HCT116 (cell line): ENCODE measurements around the gene LILRB1. TPM values are rescaled to one million over a fixed set of nuclear protein-coding genes. Genes with fewer than 3 reads are reported as not detected.

Experiments
- ATAC-seq: fragments of 200-7000 bp; cut with Tn5 transposase; 2 replicates; pipeline ENCODE4 v1.9.1; 2020; ENCODE audit warnings: mild to moderate bottlenecking, moderate library complexity
- BruUV-seq: library from RNA; stranded (reverse); fragments of 400-500 nt; replicated peaks from 2 replicates; lab custom pipeline; 2021; lab: Mats Ljungman, UMichigan
- CTCF ChIA-PET: fragments of 300-600 bp; sonication (Branson Sonifier 250); formaldehyde crosslinking; loops from one replicate; lab custom pipeline; 2021; ENCODE audit warnings: antibody characterized with exemption; lab: Charles Lee
- POLR2A ChIA-PET: fragments of 300-600, 350-600 bp; sonication (Branson Sonifier 250); formaldehyde crosslinking; loops from one replicate; lab custom pipeline; 2021; ENCODE audit warnings: antibody characterized with exemption; lab: Charles Lee
- RAD21 ChIA-PET, 2 experiments: fragments of 300-600 bp; sonication (Branson Sonifier 250); formaldehyde crosslinking; loops; one replicate each; lab custom pipeline; 2023; ENCODE audit warnings: low total read pairs in 2 of 2; ENCODE audit not compliant: uncharacterized antibody in 2 of 2, unreplicated experiment in 2 of 2, low non-redundant PET in 1 of 2; lab: Charles Lee
- DNase-seq: peaks from one replicate; pipeline ENCODE4 v3.0.0-alpha.2; 2010; ENCODE audit warnings: low read depth, low spot score
- H2AFZ ChIP-seq: fragments of 200-600 bp; shearing (Covaris generic), sonication (generic); 2 replicates; pipeline ENCODE4 v1.6.1; 2017; ENCODE audit warnings: low read depth, mixed run types, mixed read lengths, antibody characterized with exemption, low read length; ENCODE audit not compliant: poor library complexity, severe bottlenecking
- H3K27ac ChIP-seq: 2 replicates; pipeline ENCODE4 v1.5.1; 2012; ENCODE audit warnings: low read depth, low read length
- H3K27me3 ChIP-seq: fragments of 200-600 bp; sonication (generic); 2 replicates; pipeline ENCODE4 v1.6.1; 2016; ENCODE audit warnings: mixed run types, low read length, mixed read lengths; ENCODE audit not compliant: insufficient read depth
- H3K36me3 ChIP-seq, 2 experiments: fragments of 200-500 bp in 1 of 2; fragments of 200-600 bp in 1 of 2; sonication (Bioruptor generic) in 1 of 2; sonication (generic) in 1 of 2; 2 replicates each; pipeline versions ENCODE4 v1.5.1 to v1.6.1; 2014 to 2016; ENCODE audit warnings: low read length in 2 of 2, inconsistent platforms in 1 of 2, mixed read lengths in 1 of 2, mixed run types in 1 of 2; ENCODE audit not compliant: insufficient read depth in 2 of 2, control insufficient read depth in 1 of 2
- H3K4me1 ChIP-seq, 2 experiments: fragments of 200-600 bp in 1 of 2; sonication (generic) in 1 of 2; 2 replicates each; pipeline versions ENCODE4 v1.5.1 to v1.6.1; 2012 to 2017; ENCODE audit warnings: low read length in 2 of 2, inconsistent platforms in 1 of 2, mild to moderate bottlenecking in 1 of 2, mixed read lengths in 1 of 2, mixed run types in 1 of 2, moderate library complexity in 1 of 2; ENCODE audit not compliant: insufficient read depth in 2 of 2, control insufficient read depth in 1 of 2
- H3K4me2 ChIP-seq: fragments of 200-600 bp; sonication (generic); 2 replicates; pipeline ENCODE4 v1.6.1; 2017; ENCODE audit warnings: mixed run types, low read length, mixed read lengths
- H3K4me3 ChIP-seq, 2 experiments: fragments of 200-600 bp in 1 of 2; sonication (generic) in 1 of 2; replicated peaks in 1 of 2; 2 replicates each; pipeline ENCODE4 v1.5.1; 2011 to 2016; ENCODE audit warnings: low read length in 2 of 2, control low read depth in 1 of 2, low read depth in 1 of 2, mild to moderate bottlenecking in 1 of 2, mixed read lengths in 1 of 2, mixed run types in 1 of 2
- H3K79me2 ChIP-seq: fragments of 200-600 bp; sonication (generic); 2 replicates; pipeline ENCODE4 v1.6.1; 2017; ENCODE audit warnings: mild to moderate bottlenecking, mixed run types, low read length, moderate library complexity, mixed read lengths; ENCODE audit not compliant: insufficient read depth
- H3K9ac ChIP-seq: fragments of 200-600 bp; sonication (generic); 2 replicates; pipeline ENCODE4 v1.6.1; 2016; ENCODE audit warnings: low read length, mixed read lengths
- H3K9me2 ChIP-seq: fragments of 200-600 bp; sonication (generic), shearing (Covaris generic); 2 replicates; pipeline ENCODE4 v1.6.1; 2017; ENCODE audit warnings: mixed run types, mild to moderate bottlenecking, moderate library complexity; ENCODE audit not compliant: insufficient read depth
- H3K9me3 ChIP-seq, 2 experiments: fragments of 200-500 bp in 1 of 2; fragments of 200-600 bp in 1 of 2; sonication (Bioruptor generic) in 1 of 2; sonication (generic) in 1 of 2; 2 replicates each; pipeline ENCODE4 v1.6.1; 2014 to 2017; ENCODE audit warnings: low read length in 2 of 2, mixed read lengths in 2 of 2, inconsistent platforms in 1 of 2, low read depth in 1 of 2, mild to moderate bottlenecking in 1 of 2, mixed run types in 1 of 2, moderate library complexity in 1 of 2; ENCODE audit not compliant: control insufficient read depth in 1 of 2, insufficient read depth in 1 of 2
- H4K20me1 ChIP-seq: fragments of 200-600 bp; sonication (generic), shearing (Covaris generic); 2 replicates; pipeline ENCODE4 v1.6.1; 2017; ENCODE audit warnings: mixed run types, mild to moderate bottlenecking, moderate library complexity; ENCODE audit not compliant: insufficient read depth
- CEBPB ChIP-seq: IDR thresholded peaks from 2 replicates; pipeline ENCODE4 v1.6.1; 2012; ENCODE audit warnings: low read depth
- EGR1 ChIP-seq: IDR thresholded peaks from 2 replicates; pipeline ENCODE4 v1.6.1; 2012; ENCODE audit warnings: low read depth
- EZH2 ChIP-seq: fragments of 200-600 bp; sonication (generic); IDR thresholded peaks from 2 replicates; pipeline ENCODE4 v1.6.1; 2017; ENCODE audit warnings: antibody characterized with exemption, mixed run types
- POLR2AphosphoS5 ChIP-seq: IDR thresholded peaks from 2 replicates; pipeline ENCODE4 v1.6.1; 2011; ENCODE audit warnings: mild to moderate bottlenecking, low read depth, low read length, moderate library complexity
- RAD21 ChIP-seq: IDR thresholded peaks from 2 replicates; pipeline ENCODE4 v1.6.1; 2012; ENCODE audit warnings: low read depth, mild to moderate bottlenecking
- REST ChIP-seq: IDR thresholded peaks from 2 replicates; pipeline ENCODE4 v1.6.1; 2012; ENCODE audit warnings: low read depth
- SIN3A ChIP-seq: IDR thresholded peaks from 2 replicates; pipeline ENCODE4 v1.6.1; 2012; ENCODE audit warnings: low read depth
- SP1 ChIP-seq: IDR thresholded peaks from 2 replicates; pipeline ENCODE4 v1.6.1; 2012; ENCODE audit warnings: low read depth
- intact Hi-C: fragments of 100-400 bp; cut with micrococcal nuclease; formaldehyde crosslinking; loops from 2 replicates; pipeline ENCODE4 v1.10.0; 2022
- total RNA-seq: library from RNA; stranded (reverse); gene quantifications from one replicate; pipeline ENCODE4 v1.2.1, GENCODE V29; 2021; ENCODE audit not compliant: unreplicated experiment
- TF ChIP-seq, protein P1 (sequence below): IDR thresholded peaks from 2 replicates; pipeline ENCODE4 v1.6.1; 2011; ENCODE audit warnings: mild to moderate bottlenecking, low read length, moderate library complexity; ENCODE audit not compliant: insufficient replicate concordance; ENCODE audit errors: extremely low read depth

The LILRB1 gene
- total RNA-seq, 1 experiment from 2014 or later, result not detected

DNA sequence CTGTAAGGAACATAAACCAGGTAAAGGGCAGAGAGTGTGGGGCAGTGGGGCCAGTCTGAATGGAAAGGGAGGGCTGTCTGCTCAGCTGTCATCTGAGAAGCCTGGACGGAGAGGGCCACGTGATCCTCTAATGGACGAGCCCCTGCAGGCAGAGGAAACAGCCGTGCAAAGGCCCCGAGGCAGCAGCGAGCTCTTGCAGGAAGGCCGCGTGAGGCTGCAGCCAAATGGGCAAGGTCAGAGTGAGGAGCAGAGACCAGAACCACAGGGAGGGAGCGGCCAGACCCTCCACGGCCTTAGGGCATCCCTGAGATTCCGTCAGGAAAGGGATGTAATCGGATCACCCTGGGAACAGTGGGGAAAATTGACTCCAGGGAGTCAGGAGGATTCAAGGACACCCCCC lies 36.9 kb downstream of the LILRB1 start:
- H3K27ac ChIP-seq, result no peak overlapping the region
- no peaks in the 10 kb centered on the region for H3K9me3 ChIP-seq
- ChIA-PET RAD21 (no interaction called here), POLR2A (no interaction called here), CTCF (no interaction called here)
- no peak overlapping the region for H2AFZ ChIP-seq
- H3K36me3 ChIP-seq, result no peaks in the 10 kb centered on the region
- intact Hi-C loops, result no loop called here
- no peak overlapping the region for H3K9ac ChIP-seq
- no TSS peak for BruUV-seq
- no peaks in the 10 kb centered on the region for H3K79me2 ChIP-seq
- TF ChIP-seq, protein P1, sequence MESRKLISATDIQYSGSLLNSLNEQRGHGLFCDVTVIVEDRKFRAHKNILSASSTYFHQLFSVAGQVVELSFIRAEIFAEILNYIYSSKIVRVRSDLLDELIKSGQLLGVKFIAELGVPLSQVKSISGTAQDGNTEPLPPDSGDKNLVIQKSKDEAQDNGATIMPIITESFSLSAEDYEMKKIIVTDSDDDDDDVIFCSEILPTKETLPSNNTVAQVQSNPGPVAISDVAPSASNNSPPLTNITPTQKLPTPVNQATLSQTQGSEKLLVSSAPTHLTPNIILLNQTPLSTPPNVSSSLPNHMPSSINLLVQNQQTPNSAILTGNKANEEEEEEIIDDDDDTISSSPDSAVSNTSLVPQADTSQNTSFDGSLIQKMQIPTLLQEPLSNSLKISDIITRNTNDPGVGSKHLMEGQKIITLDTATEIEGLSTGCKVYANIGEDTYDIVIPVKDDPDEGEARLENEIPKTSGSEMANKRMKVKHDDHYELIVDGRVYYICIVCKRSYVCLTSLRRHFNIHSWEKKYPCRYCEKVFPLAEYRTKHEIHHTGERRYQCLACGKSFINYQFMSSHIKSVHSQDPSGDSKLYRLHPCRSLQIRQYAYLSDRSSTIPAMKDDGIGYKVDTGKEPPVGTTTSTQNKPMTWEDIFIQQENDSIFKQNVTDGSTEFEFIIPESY, result no peak
- TF ChIP-seq POLR2AphosphoS5 (no peak), CEBPB (no peak), RAD21 (no peak), SP1 (no peak), REST (no peak), SIN3A (no peak), EZH2 (no peak), EGR1 (no peak)
- no peak for DNase-seq
- no peaks in the 10 kb centered on the region for H4K20me1 ChIP-seq
- H3K9me2 ChIP-seq, result no peaks in the 10 kb centered on the region
- ATAC-seq, result no peak
- H3K27me3 ChIP-seq, result peaks cover 56% of the 10 kb centered on the region
- H3K4me2 ChIP-seq, result no peak overlapping the region
- no peaks in the 10 kb centered on the region for H3K4me1 ChIP-seq
- H3K4me3 ChIP-seq, result no peak overlapping the region
